ENCODE measurements around the gene AHCYL1.

The AHCYL1 gene

DNA sequence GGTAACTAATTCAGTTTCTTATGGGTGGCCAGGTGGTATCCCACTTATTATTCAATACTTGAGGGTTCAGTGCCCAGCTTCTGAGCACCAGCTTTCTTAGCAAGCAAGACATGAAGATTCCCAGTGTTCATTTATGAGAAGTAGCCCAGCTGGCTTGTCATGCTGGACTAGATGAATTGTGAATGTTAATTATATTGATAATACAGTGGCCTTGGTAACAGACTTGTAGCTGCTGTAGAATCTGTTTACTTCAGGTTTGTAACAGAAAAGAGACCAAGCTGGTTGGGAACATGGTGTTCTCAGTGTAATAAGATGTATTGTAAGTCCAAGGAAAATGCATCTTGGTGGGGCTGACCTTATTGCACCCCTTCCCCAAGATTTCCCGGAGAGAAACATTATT lies 10.1 kb downstream of the AHCYL1 start:
- peaks cover 2% of the 10 kb centered on the region for H3K36me3 ChIP-seq (ENCODE audit: control insufficient read depth, insufficient read depth, low read length)
- no peaks in the 10 kb centered on the region for H3K4me1 ChIP-seq (ENCODE audit: control insufficient read depth, insufficient read depth, low read length)
- no peak overlapping the region for H3K27ac ChIP-seq (ENCODE audit: insufficient read depth, low read depth, low read length, poor library complexity, severe bottlenecking)
- H3K9me3 ChIP-seq (ENCODE audit: control insufficient read depth, low read length) = no peaks in the 10 kb centered on the region
- H3K4me3 ChIP-seq (ENCODE audit: insufficient read depth, low read depth, low read length) = no peak overlapping the region
- 94 to 96% methylated on average over 1 of the region's 1 CpG for WGBS, 2 experiments
- H3K27me3 ChIP-seq (ENCODE audit: control insufficient read depth, insufficient read depth, low read length, poor library complexity, severe bottlenecking) = no peaks in the 10 kb centered on the region

DNA sequence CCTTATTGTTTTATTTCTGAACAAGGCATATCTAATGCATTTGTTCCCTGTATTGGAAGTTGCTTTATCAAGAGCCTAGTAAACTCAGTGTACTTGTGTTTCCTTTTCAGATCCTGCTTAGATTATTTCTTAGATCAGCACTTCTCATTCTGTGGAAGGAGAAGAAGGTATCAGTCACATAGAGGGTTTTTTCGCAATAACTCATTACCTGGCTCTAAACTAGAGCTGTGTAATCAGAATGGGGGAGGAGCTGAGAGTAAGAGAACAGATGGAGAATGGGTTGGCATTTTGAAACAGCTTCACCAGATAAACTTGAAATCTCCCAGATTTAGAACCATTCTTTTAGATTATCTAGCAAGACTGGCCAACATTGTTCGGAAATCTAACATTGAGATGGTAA lies 11.0 kb downstream of the AHCYL1 start:
- Histone ChIP-seq H3K9me3 (ENCODE audit: control insufficient read depth, low read length) (no peaks in the 10 kb centered on the region), H3K27me3 (ENCODE audit: control insufficient read depth, insufficient read depth, low read length, poor library complexity, severe bottlenecking) (no peaks in the 10 kb centered on the region), H3K27ac (ENCODE audit: insufficient read depth, low read depth, low read length, poor library complexity, severe bottlenecking) (no peak overlapping the region), H3K4me3 (ENCODE audit: insufficient read depth, low read depth, low read length) (no peak overlapping the region), H3K4me1 (ENCODE audit: control insufficient read depth, insufficient read depth, low read length) (no peaks in the 10 kb centered on the region), H3K36me3 (ENCODE audit: control insufficient read depth, insufficient read depth, low read length) (no peaks in the 10 kb centered on the region)
- 88 to 98% methylated on average over 2 of the region's 2 CpGs for WGBS, 2 experiments

DNA sequence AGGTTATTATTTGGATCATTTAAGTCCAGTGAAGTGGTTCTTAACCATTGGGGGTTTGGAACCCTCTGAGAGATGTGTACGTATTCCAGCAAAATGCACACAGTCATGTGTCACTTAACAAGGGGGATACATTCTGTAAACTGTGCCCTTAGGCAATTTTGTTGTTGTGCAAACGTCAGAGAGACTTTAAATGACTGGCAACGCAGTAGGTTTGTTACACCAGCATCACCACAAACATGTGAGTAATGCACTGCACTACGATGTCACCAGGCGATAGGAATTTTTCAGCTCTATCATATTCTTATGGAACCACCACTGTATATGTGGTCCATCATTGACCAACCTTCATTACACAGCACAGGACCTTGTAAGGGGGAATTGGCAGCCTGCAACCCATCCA lies 11.9 kb downstream of the AHCYL1 start:
- no peaks in the 10 kb centered on the region for H3K9me3 ChIP-seq (ENCODE audit: control insufficient read depth, low read length)
- no peaks in the 10 kb centered on the region for H3K36me3 ChIP-seq (ENCODE audit: control insufficient read depth, insufficient read depth, low read length)
- no peaks in the 10 kb centered on the region for H3K4me1 ChIP-seq (ENCODE audit: control insufficient read depth, insufficient read depth, low read length)
- H3K27me3 ChIP-seq (ENCODE audit: control insufficient read depth, insufficient read depth, low read length, poor library complexity, severe bottlenecking) = no peaks in the 10 kb centered on the region
- H3K27ac ChIP-seq (ENCODE audit: insufficient read depth, low read depth, low read length, poor library complexity, severe bottlenecking) = no peak overlapping the region
- H3K4me3 ChIP-seq (ENCODE audit: insufficient read depth, low read depth, low read length) = no peak overlapping the region
- 86 to 96% methylated on average over 5 of the region's 5 CpGs for WGBS, 2 experiments

DNA sequence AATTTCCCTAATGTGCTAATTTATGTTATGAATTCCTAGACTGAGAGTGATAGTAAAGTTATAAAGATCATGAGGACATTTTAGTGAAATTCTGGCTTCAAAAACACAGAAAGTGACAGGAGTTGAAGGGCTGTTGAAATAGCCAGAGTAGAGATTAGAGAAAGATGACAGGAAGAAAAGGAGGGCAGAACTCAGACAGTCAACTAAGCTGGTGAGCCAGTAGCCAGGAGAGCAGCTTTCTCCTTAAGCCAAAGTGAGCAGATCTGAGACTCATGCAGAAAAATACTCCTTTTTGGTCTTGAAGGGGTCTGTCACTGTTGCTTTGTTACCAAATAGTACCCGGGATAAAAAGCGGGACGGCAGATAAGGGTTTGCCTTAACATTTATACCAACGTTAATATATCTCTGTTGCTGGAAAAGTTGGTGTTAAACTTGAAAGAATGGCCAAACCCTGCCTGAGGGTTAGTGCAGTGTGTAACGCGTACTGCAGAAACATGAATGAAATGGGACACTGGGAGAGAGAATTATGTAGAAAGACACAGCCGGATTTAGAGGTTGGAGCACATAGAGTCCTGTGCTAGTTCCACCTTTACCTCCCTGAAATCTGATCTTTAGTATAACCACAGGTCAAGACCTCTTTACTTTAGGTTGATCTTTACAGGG lies 12.8 kb downstream of the AHCYL1 start:
- Histone ChIP-seq H3K9me3 (ENCODE audit: control insufficient read depth, low read length) (no peaks in the 10 kb centered on the region), H3K36me3 (ENCODE audit: control insufficient read depth, insufficient read depth, low read length) (no peaks in the 10 kb centered on the region), H3K4me1 (ENCODE audit: control insufficient read depth, insufficient read depth, low read length) (no peaks in the 10 kb centered on the region), H3K27ac (ENCODE audit: insufficient read depth, low read depth, low read length, poor library complexity, severe bottlenecking) (no peak overlapping the region), H3K4me3 (ENCODE audit: insufficient read depth, low read depth, low read length) (no peak overlapping the region), H3K27me3 (ENCODE audit: control insufficient read depth, insufficient read depth, low read length, poor library complexity, severe bottlenecking) (no peaks in the 10 kb centered on the region)
- WGBS, 2 experiments = 97 to 98% methylated on average over 7 of the region's 7 CpGs

DNA sequence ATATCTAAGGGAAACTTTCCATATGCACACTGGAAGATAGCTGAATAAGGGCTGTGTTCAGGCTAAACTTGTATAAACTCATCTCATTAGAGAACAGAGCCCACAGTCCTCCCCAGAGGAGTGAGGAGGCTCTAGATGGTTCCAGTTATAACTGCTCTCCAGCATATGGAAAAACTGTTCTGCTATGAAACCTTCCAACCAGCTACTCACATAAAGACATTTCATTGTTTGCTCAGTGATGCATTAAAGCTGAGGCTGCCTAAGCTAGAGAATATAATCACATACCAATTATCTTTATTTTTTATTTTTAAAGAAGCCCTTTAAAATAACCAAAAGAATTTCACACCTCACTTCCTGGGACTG lies 13.3 kb downstream of the AHCYL1 start:
- Histone ChIP-seq H3K27ac (ENCODE audit: insufficient read depth, low read depth, low read length, poor library complexity, severe bottlenecking) (no peak overlapping the region), H3K4me3 (ENCODE audit: insufficient read depth, low read depth, low read length) (no peak overlapping the region), H3K36me3 (ENCODE audit: control insufficient read depth, insufficient read depth, low read length) (no peaks in the 10 kb centered on the region), H3K27me3 (ENCODE audit: control insufficient read depth, insufficient read depth, low read length, poor library complexity, severe bottlenecking) (no peaks in the 10 kb centered on the region), H3K9me3 (ENCODE audit: control insufficient read depth, low read length) (no peaks in the 10 kb centered on the region), H3K4me1 (ENCODE audit: control insufficient read depth, insufficient read depth, low read length) (no peaks in the 10 kb centered on the region)

DNA sequence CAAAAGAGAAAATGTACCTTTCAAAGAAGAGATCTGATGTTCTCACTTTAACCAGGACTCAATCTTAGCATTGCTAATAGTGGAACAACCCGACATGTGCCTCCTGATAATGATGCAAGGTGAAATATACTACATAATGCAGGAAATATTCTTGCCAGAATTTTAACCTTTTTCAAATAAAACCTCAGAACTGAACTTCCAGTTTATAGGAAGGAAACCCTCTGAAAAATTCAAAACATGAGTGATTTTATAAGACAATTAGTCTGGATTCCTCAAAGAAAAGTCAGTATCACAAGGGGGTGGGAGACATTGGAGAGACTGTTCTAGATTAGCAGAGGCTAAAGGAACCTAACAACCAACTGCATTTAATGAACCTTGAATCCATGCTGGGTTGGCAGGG lies 18.1 kb downstream of the AHCYL1 start:
- Histone ChIP-seq H3K36me3 (ENCODE audit: control insufficient read depth, insufficient read depth, low read length) (no peaks in the 10 kb centered on the region), H3K4me3 (ENCODE audit: insufficient read depth, low read depth, low read length) (no peak overlapping the region), H3K9me3 (ENCODE audit: control insufficient read depth, low read length) (no peaks in the 10 kb centered on the region), H3K4me1 (ENCODE audit: control insufficient read depth, insufficient read depth, low read length) (peaks cover 39% of the 10 kb centered on the region), H3K27ac (ENCODE audit: insufficient read depth, low read depth, low read length, poor library complexity, severe bottlenecking) (no peak overlapping the region), H3K27me3 (ENCODE audit: control insufficient read depth, insufficient read depth, low read length, poor library complexity, severe bottlenecking) (no peaks in the 10 kb centered on the region)
- WGBS, 2 experiments = 100% methylated on average over 1 of the region's 1 CpG; no CpG with 5 or more reads in 1 of the 2 experiments

DNA sequence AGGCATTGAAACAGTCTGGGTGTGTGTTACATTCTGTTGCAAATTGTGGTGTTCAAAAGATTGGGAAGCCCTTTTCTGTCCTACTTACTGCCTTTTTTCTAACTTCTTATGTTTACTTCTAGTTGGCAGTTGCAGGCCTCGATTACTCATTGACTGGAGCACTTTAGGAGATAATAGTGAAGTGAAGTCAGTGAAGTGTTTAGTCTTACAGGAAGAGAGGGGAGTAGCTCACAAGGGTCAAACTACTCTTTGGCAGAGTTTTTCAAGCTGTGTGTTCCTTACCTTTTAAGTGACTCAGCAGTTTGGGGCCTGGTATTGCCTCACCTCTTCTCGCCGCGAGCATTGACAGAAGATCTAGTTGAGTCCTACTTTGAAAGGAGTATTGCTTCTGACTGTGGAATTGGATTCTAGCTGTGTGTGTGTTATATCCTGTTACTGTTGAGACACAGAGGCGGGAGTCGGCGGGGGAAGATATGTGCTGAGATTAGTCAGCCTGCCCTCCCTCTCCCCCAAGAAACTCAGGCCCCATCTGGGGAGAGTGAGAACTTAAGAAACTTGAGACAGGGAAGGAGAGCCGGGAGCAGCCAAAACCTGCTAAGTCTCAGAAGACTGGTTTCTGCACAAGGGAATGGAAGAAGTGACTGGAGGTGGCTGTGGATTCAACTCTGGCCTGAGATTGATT lies 19.3 kb downstream of the AHCYL1 start:
- Histone ChIP-seq H3K27ac (ENCODE audit: insufficient read depth, low read depth, low read length, poor library complexity, severe bottlenecking) (peak overlapping the region; percentile 30), H3K4me3 (ENCODE audit: insufficient read depth, low read depth, low read length) (no peak overlapping the region), H3K36me3 (ENCODE audit: control insufficient read depth, insufficient read depth, low read length) (peaks cover 3% of the 10 kb centered on the region), H3K4me1 (ENCODE audit: control insufficient read depth, insufficient read depth, low read length) (peaks cover 46% of the 10 kb centered on the region), H3K9me3 (ENCODE audit: control insufficient read depth, low read length) (no peaks in the 10 kb centered on the region), H3K27me3 (ENCODE audit: control insufficient read depth, insufficient read depth, low read length, poor library complexity, severe bottlenecking) (no peaks in the 10 kb centered on the region)
- WGBS, 2 experiments = 30 to 39% methylated on average over 8 of the region's 8 CpGs

DNA sequence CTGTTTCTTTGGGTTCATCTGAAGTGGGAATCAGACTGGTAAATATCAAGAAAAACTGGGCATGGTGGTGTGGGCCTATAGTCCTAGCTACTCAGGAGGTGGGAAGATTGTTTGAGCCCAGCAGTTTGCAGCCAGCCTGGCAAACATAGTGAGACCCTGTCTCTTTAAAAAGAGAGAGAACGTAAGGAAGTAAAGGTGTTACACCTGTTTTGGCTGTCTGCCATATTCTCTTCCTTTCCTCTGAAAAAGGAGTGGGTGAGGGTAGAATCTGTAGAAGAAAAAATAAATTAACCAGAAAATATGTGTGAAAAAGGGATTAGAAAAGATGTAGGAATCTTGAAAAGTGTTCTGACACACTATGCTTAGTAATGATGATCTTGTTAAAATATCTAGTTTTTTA lies 20.0 kb downstream of the AHCYL1 start:
- Histone ChIP-seq H3K9me3 (ENCODE audit: control insufficient read depth, low read length) (no peaks in the 10 kb centered on the region), H3K27me3 (ENCODE audit: control insufficient read depth, insufficient read depth, low read length, poor library complexity, severe bottlenecking) (no peaks in the 10 kb centered on the region), H3K4me1 (ENCODE audit: control insufficient read depth, insufficient read depth, low read length) (peaks cover 48% of the 10 kb centered on the region), H3K27ac (ENCODE audit: insufficient read depth, low read depth, low read length, poor library complexity, severe bottlenecking) (peak overlapping the region; percentile 30), H3K36me3 (ENCODE audit: control insufficient read depth, insufficient read depth, low read length) (peaks cover 9% of the 10 kb centered on the region), H3K4me3 (ENCODE audit: insufficient read depth, low read depth, low read length) (no peak overlapping the region)
- 75 to 85% methylated on average over 1 of the region's 1 CpG for WGBS, 2 experiments

DNA sequence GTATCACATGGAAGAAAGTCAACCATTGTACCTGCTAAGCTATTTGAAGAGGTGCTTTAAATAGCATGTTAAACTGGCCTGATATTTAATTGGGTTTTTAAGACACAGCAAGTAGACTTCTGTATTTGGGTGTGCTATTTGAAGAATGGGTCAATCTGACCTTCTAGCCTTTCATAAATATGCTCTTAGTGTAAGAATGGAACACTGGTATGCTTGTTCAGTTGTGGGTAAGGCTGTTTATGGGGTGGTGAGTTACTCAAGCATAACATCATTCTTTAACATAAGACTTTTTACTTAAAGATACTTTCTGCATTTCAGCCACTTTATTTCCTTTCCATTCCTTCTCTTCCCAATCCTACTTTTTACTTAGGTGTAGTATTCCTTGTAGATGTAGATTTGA lies 21.4 kb downstream of the AHCYL1 start:
- Histone ChIP-seq H3K36me3 (ENCODE audit: control insufficient read depth, insufficient read depth, low read length) (peaks cover 19% of the 10 kb centered on the region), H3K27me3 (ENCODE audit: control insufficient read depth, insufficient read depth, low read length, poor library complexity, severe bottlenecking) (no peaks in the 10 kb centered on the region), H3K9me3 (ENCODE audit: control insufficient read depth, low read length) (no peaks in the 10 kb centered on the region), H3K4me1 (ENCODE audit: control insufficient read depth, insufficient read depth, low read length) (peaks cover 48% of the 10 kb centered on the region), H3K4me3 (ENCODE audit: insufficient read depth, low read depth, low read length) (no peak overlapping the region), H3K27ac (ENCODE audit: insufficient read depth, low read depth, low read length, poor library complexity, severe bottlenecking) (no peak overlapping the region)

DNA sequence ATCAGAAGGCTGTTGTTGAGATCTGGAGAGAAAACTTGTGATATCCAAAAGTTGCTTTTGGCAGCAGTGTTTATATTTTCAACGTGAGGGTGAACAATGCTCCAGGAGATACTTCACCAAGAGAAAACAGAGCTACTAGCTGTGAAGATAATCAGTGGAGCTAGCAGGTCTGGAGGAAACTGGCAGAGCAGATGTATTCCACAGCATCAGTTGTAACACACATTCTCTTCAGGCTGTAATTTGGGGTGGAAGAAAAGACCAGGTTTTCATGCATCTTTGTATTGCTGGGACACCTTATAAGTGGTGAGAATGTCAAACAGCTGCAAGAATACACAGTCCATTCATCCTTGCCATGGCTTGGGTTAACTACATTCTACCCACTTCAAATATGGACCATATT lies 22.0 kb downstream of the AHCYL1 start:
- H3K9me3 ChIP-seq (ENCODE audit: control insufficient read depth, low read length) = no peaks in the 10 kb centered on the region

More for the DNA sequence above, 22.0 kb downstream of the AHCYL1 start:
- Histone ChIP-seq H3K4me1 (ENCODE audit: control insufficient read depth, insufficient read depth, low read length) (peaks cover 48% of the 10 kb centered on the region), H3K4me3 (ENCODE audit: insufficient read depth, low read depth, low read length) (no peak overlapping the region), H3K36me3 (ENCODE audit: control insufficient read depth, insufficient read depth, low read length) (peaks cover 22% of the 10 kb centered on the region), H3K27ac (ENCODE audit: insufficient read depth, low read depth, low read length, poor library complexity, severe bottlenecking) (no peak overlapping the region), H3K27me3 (ENCODE audit: control insufficient read depth, insufficient read depth, low read length, poor library complexity, severe bottlenecking) (no peaks in the 10 kb centered on the region)
- 53 to 65% methylated on average over 1 of the region's 1 CpG for WGBS, 2 experiments

Data from ectodermal cell (in vitro differentiated cells).